Skin epidermis (tissue), 12 donors: ENCODE results near the gene CEP95.
A peak's percentile ranks its signal among the peaks of the same experiment; 100 is the strongest.
"Not testable (repeated sequence)": the region's sequence is repeated elsewhere in the genome, so short reads cannot be mapped to it uniquely, and the experiment has no call there.

Experiments
- H3K27ac ChIP-seq, 21 experiments: fragments of 200-600 bp; sonication (generic) in 11 of 21; one replicate each; pipeline ENCODE4 v1.5.0; 2020; ENCODE audit warnings: mild to moderate bottlenecking in 3 of 21, inconsistent platforms in 2 of 21, moderate library complexity in 2 of 21
- H3K4me3 ChIP-seq, 7 experiments: fragments of 200-600 bp; sonication (generic) in 2 of 7; one replicate each; pipeline ENCODE4 v1.5.0; 2020; ENCODE audit warnings: inconsistent platforms in 2 of 7, mild to moderate bottlenecking in 2 of 7, moderate library complexity in 1 of 7

The CEP95 gene

GRCh38 chr17:64506576-64507412 is at the start of gene CEP95:
Gene CEP95, plus strand, starts transcription at chr17:64506977. Its CDS starts 121 bp downstream, at chr17:64507098.
- Histone ChIP-seq H3K4me3 (peak within 1 kb of the TSS; percentile 64 to 99 (median 85)), H3K27ac (peak within 1 kb of the TSS; percentile 95 to 100 (median 99))

GRCh38 chr17:64457156-64457555 is 49.6 kb upstream of the CEP95 start:
- no peak overlapping the region for H3K4me3 ChIP-seq
- no peak overlapping the region for H3K27ac ChIP-seq

- H3K4me3 ChIP-seq, result no peak overlapping the region
- H3K27ac ChIP-seq, result no peak overlapping the region
These were observed 48.0 kb upstream of the CEP95 start for GRCh38 chr17:64458756-64459155.

GRCh38 chr17:64459284-64459747 is 47.5 kb upstream of the CEP95 start:
- H3K4me3 ChIP-seq, result no peak overlapping the region
- H3K27ac ChIP-seq, result no peak overlapping the region

GRCh38 chr17:64459818-64460217 is 47.0 kb upstream of the CEP95 start:
- not testable (repeated sequence) for H3K4me3 ChIP-seq, H3K27ac ChIP-seq

- Histone ChIP-seq H3K4me3 (no peak overlapping the region), H3K27ac (no peak overlapping the region)
These were observed 45.8 kb upstream of the CEP95 start for GRCh38 chr17:64460955-64461354.

GRCh38 chr17:64461788-64462187 is 45.0 kb upstream of the CEP95 start:
- no peak overlapping the region for H3K4me3 ChIP-seq
- no peak overlapping the region for H3K27ac ChIP-seq

GRCh38 chr17:64466019-64466735 is 40.6 kb upstream of the CEP95 start:
- Histone ChIP-seq H3K4me3 (no peak overlapping the region), H3K27ac (no peak overlapping the region)

GRCh38 chr17:64466834-64467233 is 39.9 kb upstream of the CEP95 start:
- not testable (repeated sequence) for H3K4me3 ChIP-seq, H3K27ac ChIP-seq

GRCh38 chr17:64470625-64471024 is 36.2 kb upstream of the CEP95 start:
- no peak overlapping the region for H3K4me3 ChIP-seq
- H3K27ac ChIP-seq, result no peak overlapping the region

- no peak overlapping the region for H3K4me3 ChIP-seq
- H3K27ac ChIP-seq, result no peak overlapping the region
These were observed 35.3 kb upstream of the CEP95 start for GRCh38 chr17:64471440-64471839.

GRCh38 chr17:64472564-64472963 is 34.2 kb upstream of the CEP95 start:
- H3K4me3 ChIP-seq, result no peak overlapping the region
- no peak overlapping the region for H3K27ac ChIP-seq

- no peak overlapping the region for H3K4me3 ChIP-seq
- no peak overlapping the region for H3K27ac ChIP-seq
These were observed 28.9 kb upstream of the CEP95 start for GRCh38 chr17:64477849-64478248.

GRCh38 chr17:64480951-64481350 is 25.8 kb upstream of the CEP95 start:
- H3K4me3 ChIP-seq, result no peak overlapping the region

GRCh38 chr17:64484380-64484779 is 22.4 kb upstream of the CEP95 start:
- Histone ChIP-seq H3K4me3 (no peak overlapping the region), H3K27ac (no peak overlapping the region)

More at GRCh38 chr17:64480951-64481350, 25.8 kb upstream of the CEP95 start:
- no peak overlapping the region for H3K27ac ChIP-seq

GRCh38 chr17:64488301-64488700 is 18.5 kb upstream of the CEP95 start:
- H3K4me3 ChIP-seq, result no peak overlapping the region
- no peak overlapping the region for H3K27ac ChIP-seq

- Histone ChIP-seq H3K27ac (no peak overlapping the region), H3K4me3 (no peak overlapping the region)
These were observed 15.5 kb upstream of the CEP95 start for GRCh38 chr17:64491034-64491860.

- no peak overlapping the region for H3K4me3 ChIP-seq
- H3K27ac ChIP-seq, result no peak overlapping the region
These were observed 14.8 kb upstream of the CEP95 start for GRCh38 chr17:64491994-64492393.

- H3K27ac ChIP-seq, result no peak overlapping the region
- H3K4me3 ChIP-seq, result no peak overlapping the region
These were observed 14.2 kb upstream of the CEP95 start for GRCh38 chr17:64492481-64493109.

- H3K27ac ChIP-seq, result no peak overlapping the region
These were observed 12.7 kb upstream of the CEP95 start for GRCh38 chr17:64494121-64494520.

More at GRCh38 chr17:64494121-64494520, 12.7 kb upstream of the CEP95 start:
- H3K4me3 ChIP-seq, result no peak overlapping the region
